GM21367 (cell line): ENCODE data around the gene SLC25A40.
"Not testable (repeated sequence)": the region's sequence is repeated elsewhere in the genome, so short reads cannot be mapped to it uniquely, and the experiment has no call there.

Source experiments
- ATAC-seq: cut with Tn5 transposase; IDR thresholded peaks from one replicate; pipeline ENCODE4 v1.9.1; 2021; ENCODE audit not compliant: unreplicated experiment

The SLC25A40 gene

DNA sequence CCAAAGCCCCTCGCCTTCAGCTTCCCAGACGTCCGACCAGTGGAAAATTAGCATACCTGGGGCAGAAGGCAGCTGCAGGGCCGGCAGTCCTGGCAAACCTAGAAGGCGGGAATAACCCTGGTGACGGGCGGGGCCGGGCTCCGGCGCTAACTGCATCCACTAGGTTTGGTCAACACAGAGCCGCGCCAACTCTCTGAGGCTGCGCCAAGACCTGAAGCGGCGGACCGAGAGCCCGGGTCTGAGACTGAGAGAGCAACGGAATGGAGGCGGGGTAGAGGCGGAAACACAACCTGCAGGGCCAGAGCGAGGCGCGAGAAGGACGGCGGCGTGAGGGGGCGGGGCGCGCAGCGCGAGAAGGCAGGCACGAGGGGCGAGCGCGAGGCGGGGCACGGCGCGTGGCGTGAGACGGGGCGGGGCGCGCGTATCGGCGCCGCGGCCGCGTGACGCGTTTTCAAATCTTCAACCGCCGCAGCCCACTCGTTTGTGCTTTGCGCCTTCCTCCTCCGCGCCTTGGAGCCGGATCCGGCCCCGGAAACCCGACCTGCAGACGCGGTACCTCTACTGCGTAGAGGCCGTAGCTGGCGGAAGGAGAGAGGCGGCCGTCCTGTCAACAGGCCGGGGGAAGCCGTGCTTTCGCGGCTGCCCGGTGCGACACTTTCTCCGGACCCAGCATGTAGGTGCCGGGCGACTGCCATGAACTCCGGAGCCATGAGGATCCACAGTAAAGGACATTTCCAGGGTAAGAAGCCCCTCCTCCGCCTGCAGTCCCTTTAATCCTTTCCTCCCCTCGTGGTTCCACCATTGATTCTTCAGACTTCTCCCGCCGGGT, at the start of gene SLC25A40, which contains the start of gene DBF4:
Gene SLC25A40, minus strand, starts transcription at position 321 of the 829 bp plus-strand sequence. CDS start 17,633 bp downstream, outside the sequence.
Gene DBF4, plus strand, starts transcription at position 454 of the 829 bp plus-strand sequence. Its CDS starts 240 bp downstream, at position 694.
- peak; percentile 79 for ATAC-seq

DNA sequence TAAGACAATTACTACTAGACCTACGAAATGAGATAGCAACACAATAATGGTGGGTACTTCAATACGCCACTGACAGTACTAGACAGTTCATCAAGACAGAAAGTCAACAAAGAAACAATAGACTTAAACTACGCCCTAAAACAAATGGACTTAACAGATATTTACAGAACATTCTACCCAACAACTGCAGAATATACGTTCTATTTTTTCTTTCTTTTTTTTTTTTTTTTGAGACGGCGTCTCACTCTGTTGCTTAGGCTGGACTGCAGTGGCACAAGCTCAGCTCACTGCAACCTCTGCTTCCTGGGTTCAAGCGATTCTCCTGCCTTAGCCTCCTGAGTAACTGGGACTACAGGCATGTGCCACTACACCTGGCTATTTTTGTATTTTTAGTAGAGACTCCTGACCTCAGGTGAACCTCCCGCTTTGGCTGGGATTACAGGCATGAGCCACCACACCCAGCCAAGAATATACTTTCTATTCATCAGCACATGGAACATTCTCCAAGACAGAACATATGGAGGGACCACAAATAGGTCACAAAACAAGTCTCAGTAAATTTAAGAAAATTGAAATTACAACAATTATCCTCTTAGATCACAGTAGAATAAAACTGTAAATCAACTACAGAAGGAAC, 46.7 kb upstream of the SLC25A40 start:
- ATAC-seq, result not testable (repeated sequence)

DNA sequence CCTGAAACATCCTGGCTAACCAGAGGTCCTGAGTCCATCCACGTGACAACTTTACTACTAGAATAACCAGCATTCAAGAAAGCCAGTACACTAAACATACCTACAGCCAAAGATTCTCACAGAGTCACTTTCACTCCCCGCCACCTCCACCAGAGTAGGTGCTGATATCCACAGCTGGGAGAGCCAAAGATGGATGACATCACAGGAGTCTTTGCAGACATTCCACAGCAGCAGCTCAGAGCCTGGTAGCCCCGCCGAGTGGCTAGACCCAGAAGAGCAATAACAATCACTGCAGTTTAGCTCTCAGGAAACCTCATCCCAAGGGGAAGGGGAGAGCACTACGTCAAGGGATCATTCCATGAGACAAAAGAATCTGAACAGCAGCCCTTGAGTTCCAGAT, 44.4 kb upstream of the SLC25A40 start:
- ATAC-seq, result no peak

DNA sequence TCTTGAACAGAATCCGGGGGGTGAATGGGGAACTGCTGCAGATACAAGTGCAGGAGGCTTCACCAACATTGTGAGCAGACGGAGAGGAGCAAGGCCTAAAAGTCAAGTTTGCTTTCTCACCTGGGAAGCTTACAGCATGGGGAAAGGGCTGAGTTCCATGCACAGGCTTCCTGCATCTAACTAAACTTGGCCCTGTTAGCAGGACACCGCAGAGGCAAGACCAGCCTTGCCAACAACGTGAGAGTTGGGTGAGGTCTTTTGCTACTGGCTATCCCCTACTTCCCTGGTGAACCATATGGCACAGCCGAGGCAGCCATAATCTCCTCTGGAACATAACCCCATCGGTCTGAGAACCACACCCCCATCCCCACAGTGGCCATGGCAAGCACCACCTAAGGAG, 43.7 kb upstream of the SLC25A40 start:
- no peak for ATAC-seq

GRCh38 chr7:87918740-87919139, 42.6 kb upstream of the SLC25A40 start:
- ATAC-seq, result no peak

GRCh38 chr7:87912121-87912520, 36.0 kb upstream of the SLC25A40 start:
- no peak for ATAC-seq

DNA sequence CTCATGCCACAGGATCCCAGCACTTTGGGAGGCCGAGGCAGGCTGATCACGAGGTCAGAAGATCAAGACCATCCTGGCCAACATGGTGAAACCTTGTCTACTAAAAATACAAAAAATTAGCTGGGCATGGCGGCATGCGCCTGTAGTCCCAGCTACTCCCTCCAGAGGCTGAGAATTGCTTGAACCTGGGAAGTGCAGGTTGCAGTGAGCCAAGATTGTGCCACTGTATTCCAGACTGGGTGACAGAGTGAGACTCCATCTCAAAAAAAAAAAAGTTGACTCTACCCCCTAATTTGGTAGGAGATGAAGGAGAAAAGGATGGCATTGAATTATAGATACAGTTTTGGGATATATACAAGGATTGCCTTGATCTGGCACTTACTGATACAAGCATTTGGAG, 32.7 kb upstream of the SLC25A40 start:
- not testable (repeated sequence) for ATAC-seq

- ATAC-seq, result not testable (repeated sequence)
Measured at GRCh38 chr7:87907136-87907906, 31.2 kb upstream of the SLC25A40 start.

DNA sequence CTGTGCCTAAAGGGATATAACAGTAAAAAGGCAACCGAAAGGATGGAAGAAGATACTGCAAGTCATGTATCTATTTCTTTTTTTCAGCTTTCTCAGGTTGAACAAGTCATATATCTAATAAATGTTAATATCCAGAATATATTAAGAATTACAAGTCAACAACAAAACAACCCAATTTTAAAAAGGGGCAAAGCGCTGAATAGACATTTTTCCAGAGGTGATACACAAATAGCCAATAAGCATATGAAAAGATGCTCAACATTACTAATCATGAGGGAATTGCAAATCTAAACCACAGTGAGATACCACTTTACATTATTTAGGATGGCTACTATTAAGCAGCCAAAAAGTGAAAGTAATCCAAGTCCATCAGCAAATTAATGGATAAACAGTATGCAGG, 23.1 kb upstream of the SLC25A40 start:
- ATAC-seq, result no peak

- no peak for ATAC-seq
Measured at GRCh38 chr7:87895363-87895762, 19.2 kb upstream of the SLC25A40 start.

DNA sequence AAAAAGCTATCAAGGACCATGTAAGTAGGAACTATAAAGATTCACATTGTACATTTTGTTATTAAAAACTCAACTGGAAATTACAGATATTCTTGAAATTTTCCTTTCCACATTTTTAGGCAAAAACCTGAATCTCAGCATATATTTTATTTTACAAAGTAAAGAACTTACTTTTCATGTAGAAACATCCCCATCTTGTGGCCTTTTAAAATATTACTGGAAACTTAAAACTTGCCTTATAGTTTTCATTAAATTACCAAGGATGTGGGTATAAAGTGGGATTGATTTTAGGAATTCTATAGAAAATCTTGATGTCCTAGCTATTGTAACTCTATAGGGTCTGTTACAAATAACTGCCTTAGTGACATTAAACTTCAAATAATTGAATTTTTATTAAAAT, 10.7 kb upstream of the SLC25A40 start:
- ATAC-seq, result no peak

DNA sequence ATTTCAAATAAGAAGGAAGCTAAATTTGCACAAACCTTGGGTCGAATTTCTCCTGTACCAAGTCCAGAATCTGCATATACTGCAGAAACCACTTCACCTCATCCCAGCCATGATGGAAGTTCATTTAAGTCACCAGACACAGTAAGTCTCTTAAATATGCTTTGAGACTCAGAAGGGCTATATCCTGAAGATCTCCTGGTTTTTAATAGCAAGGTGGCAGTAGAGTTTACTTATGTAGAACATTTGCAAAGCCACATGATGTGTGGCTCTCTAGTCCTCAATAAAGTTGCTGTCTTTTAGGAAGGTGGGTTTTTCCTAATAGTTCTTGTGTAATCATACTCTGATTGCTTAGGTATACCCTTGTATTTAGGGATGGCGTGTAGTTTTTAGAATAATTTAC, 8.9 kb upstream of the SLC25A40 start:
- no peak for ATAC-seq

- ATAC-seq, result no peak
Measured at GRCh38 chr7:87882151-87882937, 6.2 kb upstream of the SLC25A40 start.

DNA sequence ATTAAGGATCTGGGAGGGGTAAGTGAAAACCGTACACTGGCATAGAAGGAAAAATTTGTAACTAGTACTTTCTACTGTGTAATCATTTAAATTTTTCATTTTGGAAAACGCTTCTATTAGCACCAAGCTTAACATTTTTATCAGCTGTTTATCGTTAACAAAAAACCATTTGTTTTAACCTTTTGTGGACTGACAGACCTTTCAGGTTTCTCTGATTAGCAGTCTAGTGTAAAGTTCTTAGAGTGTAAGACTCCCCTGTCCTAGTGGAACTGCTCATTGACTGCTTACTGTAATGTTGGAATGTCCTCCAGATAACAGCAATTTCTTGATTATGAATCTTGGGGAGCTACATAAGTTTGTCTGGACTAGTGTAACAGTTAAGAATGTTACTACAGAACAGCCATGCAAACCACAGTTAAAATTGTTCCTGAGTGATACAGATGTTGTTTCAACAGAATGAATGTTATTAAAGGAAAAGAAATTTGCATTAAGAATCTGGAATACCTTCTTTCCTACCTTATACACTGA, 2.1 kb upstream of the SLC25A40 start:
- no peak for ATAC-seq

DNA sequence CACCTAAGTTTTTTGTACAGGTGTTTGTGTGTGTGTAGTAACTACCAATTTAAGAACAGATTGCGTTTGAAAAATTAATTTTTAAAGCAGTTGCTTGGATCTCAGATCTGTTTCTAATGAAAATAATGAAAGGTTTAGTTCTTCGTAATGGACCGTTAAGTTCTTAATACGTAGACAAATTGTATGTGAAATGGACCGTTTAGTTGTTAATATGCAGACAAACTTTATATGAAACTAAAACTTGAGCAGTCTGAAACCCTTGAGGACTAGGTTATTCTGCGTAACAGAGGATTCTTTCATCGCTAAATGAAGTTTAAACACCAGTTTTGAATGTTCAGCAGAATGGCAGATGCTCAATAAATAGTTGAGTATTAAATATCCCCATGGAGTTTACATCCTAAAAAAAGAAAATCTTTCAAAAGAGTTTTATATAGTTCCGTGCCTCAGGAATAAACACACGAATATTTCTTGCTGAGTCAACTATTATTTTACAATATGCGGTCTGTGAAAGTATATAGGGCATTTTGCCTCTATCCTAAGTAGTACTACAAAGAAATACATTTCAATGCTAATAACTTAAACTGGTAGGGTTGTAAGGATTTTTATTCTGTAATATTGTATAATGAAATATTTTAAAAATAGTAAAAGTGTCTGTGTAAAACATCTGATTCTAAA, 1.3 kb upstream of the SLC25A40 start:
- ATAC-seq, result no peak

DNA sequence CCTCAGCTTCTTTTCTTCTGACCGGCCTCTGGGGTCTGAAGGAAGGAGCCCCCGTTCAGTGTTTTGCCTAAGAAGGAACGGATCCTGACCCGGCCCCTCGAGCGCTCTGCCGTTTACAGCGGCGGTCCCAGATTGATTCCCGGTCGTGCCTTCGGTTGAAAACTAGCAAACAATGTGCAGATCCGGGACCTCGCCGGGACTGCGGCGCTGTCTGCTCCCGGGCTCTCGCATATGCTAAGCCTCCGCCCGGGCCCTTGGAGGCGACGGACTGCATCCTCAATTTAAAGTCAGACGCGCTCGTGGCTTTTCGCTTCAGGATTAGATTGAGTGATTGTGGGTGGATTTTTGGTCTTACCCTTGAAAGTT, 692 bp upstream of the SLC25A40 start:
- ATAC-seq, result no peak

DNA sequence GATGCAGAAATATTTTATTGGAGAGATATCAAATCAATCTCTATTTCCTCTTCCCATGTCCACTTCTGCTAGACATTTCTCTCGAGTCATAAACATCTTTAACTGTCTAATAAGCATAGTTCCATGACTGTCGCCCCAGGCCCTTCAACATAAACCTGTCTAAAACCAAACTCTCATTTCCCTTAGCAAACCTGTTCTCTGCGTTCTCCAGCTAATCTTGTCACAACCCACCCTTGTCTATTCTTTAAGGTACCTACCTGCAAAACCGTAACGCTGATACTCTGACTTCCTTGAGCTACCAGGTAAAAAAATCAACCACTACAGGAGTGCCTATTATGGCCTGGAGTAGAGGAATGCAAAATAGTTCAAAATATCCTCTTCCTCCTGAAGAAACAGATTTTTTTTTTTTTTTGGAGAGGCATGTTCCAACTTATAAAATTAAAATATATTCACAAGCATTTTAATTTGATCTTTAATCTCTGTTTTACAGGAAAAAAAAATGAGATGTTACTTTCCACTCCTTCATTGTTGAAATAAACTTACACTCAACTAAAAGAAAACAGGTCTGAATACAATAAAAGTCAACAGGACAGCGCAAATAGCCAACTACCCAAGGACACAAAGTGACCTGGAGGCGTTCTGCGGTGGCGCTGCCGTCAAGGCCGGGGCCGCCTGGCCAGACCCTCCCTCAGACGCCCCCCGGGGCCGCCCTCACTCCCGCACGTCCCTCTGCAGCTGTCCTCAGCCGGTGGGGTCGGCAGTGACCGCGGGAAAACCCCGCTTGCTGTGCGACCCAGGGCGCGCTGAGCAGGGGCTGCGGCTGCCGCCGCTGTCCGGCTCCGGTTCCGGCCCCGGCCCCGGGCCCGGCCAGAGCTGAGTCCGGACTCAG, 765 bp downstream of the SLC25A40 start:
- ATAC-seq, result peak; percentile 14

DNA sequence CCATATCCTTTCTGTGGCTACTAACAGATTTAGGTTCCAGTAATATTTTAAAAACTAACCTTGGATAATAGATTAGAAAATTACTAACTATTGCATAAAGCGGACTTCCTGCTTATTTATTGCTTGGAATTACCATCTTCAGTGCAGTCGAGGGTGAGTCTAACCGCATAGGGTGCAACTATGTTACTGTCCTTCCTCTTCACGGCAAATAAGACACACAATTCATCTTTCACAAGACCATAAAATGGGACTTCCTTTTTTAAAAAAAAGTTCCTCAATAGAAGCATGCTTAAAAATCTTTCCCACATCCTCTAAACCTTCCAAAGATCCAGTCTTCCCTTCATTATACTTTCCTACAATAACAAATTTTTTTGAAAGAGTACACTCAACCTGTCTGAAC, 2.1 kb downstream of the SLC25A40 start:
- no peak for ATAC-seq

- ATAC-seq, result not testable (repeated sequence)
Measured at GRCh38 chr7:87873328-87873727, 2.8 kb downstream of the SLC25A40 start.
